Suppressor macrophage treated with lipopolysaccharide for 1 hour (primary cell): Measurements from ENCODE around the gene STK32C.

Experiments
- DNase-seq, 3 donors: peaks; one replicate each; pipeline ENCODE4 v3.0.0-alpha.2; 2020 to 2022

Gene STK32C

DNA sequence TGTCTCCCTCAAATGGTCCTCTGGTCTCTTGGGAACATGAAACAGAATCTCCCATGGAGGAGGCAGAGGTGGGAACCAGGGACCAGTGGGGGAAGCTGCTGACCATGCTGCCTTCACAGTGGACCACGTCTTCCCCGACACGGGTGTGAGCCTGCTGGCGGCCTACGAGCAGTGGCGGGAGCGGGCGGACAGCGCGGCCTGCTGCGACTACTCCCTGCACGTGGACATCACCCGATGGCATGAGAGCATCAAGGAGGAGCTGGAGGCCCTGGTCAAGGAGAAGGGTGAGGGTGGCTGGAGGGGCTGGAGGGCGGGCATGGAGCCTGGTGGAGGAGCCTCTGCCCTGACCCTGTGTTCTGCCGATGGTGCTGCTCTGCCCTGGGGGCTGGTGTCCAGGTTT, 113.0 kb downstream of the STK32C start:
- DNase-seq, result no peak

DNA sequence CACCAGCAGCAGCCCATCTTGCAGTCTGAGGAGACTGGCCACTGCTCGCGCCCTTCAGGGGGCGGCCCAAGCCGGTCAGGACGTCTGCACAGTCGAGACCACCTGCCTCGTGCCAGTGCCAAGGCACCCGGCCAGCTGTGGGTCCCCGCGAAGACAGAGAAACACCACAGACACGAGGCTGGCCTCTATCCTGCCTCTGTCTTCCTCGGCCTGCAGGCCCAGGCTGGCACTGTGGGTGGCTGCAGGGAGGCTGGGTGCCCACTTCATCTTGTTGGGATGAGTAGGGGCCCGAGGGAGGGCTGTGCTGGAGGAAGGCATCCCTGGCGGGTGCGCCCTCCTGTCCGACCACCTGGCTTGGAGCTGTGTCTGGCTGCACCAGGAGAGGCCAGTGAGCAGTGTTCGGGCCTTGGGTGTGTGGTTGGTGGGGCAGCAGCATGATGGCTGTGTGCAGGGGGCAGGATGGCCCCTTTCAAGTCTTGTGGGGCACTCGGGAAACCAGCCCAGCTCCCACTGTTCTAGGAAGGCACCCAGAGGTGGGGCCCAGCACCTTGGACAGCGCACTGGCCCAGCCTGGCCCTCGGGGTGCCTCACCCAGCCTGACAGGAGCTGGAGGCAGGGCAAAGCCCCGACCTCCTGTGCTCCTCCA, 113.7 kb downstream of the STK32C start:
- peak in 2 of 3 donors; percentile 34 to 63 for DNase-seq

DNA sequence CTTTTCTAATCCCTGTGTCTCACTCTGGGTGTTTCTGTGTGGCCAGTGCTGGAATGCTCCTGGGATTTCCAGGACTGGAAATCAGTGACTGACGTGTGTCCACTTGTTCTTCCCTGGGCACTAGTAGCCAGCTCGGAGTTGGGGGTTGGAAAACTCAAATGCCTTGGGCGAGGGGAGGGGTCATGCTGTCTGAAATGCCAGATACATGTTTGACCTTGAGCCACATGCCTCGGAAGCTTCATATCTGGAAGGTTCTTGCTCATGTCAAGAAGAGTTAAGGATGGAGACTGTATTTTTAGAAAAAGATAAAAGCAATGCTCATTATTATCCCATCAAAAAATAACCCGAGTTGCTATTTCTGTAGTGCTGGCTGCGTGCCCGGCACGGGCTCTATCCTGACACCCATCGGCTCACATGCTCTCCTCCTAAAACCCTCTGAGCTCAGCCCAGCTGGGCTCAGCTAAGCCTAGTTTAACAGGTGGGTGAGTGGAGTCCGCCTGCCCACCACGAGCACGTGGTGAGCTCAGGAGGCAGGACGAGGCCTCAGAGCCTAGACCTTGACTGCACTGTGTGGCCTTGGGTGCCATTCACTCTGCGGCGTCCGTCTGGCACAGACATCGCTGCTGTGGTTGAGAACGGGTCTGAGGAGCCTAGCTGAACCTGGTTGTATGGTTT, 114.6 kb downstream of the STK32C start:
- DNase-seq, result no peak

DNA sequence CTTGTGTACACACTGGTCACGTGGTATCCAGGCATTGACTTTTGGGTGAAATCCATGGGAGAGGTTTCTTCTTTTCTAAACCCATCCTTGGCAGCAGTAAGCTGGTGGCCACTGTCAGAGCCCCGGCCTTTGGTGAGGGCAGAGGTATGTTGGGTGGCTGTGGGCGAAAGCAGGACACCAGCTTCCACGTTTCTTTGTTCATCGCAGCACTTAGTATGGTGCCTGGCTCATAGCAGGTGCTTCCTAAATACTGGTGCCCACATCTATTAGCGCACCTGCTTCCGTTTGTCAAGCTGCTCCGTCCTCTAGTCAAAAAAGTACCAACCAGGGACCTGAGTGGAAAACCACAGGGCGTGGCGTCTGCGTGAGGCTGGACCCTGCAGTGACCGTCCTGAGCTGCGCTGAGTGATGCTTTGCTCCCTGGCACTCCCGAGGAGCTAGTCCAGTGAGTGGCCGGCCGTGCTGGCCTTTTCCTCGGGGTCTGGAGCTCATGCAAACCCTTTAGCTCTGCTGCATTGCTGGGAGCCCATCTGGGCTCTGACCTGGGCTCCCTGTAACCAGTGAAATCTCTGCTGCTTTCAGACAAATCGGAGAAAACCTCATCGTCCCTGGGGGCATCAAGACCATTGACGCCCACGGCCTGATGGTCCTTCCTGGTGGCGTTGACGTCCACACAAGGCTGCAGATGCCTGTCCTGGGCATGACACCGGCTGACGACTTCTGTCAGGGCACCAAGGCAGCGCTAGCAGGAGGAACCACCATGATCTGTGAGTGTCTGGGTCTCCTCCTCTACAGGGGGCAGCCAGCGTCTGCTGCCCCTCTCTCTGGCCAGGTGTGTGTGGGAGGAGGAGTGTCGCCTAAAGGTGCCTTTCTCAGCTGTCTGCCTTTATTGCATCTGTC, 115.4 kb downstream of the STK32C start:
- DNase-seq, result no peak

DNA sequence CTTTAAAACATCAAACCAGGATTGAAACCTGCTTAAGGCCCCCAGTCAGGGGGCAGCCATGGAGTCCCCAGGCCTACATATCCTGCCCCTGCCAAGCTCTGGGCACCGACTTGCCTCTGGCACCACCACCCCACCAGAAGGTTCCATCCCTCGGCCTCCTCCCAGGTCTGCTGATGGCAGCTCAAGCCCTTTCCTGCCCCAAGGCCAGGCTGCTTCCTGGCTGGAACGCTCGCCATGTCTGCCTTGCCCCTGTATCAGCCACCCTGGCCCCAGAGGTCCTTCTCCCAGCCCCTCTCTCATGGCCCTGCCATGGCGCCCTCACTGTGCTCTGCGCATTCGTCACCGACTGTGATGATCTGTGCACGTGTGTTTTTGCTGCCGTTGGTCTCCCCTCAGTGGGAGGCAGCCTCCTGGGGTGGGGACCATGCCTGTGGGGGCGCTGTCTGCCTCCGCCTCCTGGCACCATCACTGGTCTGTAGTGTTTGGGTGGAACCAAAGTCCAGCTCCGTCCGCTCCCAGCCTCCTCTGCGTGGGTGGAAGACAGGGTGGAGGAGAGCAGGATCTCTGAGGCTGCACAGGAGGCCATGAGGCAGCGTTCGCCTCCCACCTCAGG, 117.8 kb downstream of the STK32C start:
- DNase-seq, result no peak

DNA sequence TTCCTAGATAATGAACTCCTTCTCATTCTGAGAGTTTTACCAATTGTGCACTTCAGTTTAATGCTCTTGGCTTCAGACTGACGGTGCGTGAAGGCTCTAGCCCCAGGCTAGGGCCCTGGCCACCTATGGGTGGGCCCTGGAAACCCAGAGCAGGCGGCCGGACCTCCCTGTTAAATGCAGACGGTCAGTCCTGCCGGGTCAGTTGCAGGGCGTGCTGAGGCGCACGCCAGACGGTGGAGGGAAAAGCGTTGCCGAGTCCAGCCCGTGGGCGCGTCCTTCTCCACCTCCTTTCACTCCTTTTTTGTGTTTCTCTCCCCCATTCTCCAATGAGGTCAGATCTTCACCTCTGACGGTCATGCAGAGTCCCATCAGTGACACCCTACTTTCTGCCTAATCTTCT, 118.7 kb downstream of the STK32C start:
- no peak for DNase-seq

DNA sequence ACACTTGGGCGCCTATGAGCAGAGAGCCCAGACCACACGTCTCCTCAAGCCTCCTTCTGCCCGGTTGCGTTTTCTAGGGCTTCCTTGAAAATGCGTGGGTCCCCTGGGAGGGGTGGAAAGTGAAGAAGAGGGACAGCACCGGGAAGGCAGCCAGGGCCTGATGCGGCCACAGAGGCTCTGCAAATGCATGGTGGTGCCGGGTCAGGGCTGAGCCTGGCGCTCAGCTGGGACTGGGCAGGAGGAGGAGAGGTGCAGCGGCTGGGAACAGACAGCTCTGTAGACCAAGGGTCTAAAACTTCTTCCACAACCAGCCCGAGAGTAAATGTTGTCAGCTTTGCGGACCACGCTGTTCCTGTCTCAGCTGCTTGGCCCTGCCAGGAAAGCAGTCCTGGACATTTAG, 119.4 kb downstream of the STK32C start:
- no peak for DNase-seq

DNA sequence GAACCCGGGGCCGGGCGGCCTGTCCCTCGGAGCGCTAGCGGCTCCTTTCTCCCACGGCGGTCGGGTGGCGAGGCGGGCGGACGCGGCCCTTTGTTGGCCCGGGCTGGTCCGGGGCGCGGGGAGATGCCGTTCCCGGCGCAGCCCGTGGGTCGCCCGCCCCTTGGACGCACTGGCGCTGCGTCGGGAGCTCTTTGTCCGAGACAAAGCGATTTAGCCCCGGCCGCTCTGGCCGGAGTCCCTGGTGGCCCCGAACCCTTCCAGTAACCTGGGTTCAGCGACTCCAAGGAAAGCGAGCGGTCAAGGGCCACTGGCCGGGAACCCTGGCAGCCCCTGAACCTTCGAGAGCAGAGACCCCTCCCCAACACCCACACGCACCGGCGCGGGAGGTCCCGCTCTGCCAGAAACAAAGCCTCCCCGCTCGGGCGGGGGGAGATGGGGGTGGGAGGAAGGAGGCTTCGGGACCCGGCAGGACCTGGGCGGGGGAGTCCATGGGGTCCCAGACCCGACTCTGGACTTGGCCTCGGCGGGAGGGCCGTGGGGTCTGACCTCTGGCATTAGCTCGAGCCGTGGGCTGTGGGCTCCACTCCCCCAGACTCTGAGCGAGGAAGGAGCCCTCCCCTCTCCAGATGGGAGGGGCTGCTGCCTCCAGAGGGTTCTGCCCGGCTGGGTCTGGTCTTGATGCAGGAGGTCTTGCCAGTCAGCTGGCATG, 120.2 kb downstream of the STK32C start:
- DNase-seq, result peak; percentile 11 to 47 (median 18)

DNA sequence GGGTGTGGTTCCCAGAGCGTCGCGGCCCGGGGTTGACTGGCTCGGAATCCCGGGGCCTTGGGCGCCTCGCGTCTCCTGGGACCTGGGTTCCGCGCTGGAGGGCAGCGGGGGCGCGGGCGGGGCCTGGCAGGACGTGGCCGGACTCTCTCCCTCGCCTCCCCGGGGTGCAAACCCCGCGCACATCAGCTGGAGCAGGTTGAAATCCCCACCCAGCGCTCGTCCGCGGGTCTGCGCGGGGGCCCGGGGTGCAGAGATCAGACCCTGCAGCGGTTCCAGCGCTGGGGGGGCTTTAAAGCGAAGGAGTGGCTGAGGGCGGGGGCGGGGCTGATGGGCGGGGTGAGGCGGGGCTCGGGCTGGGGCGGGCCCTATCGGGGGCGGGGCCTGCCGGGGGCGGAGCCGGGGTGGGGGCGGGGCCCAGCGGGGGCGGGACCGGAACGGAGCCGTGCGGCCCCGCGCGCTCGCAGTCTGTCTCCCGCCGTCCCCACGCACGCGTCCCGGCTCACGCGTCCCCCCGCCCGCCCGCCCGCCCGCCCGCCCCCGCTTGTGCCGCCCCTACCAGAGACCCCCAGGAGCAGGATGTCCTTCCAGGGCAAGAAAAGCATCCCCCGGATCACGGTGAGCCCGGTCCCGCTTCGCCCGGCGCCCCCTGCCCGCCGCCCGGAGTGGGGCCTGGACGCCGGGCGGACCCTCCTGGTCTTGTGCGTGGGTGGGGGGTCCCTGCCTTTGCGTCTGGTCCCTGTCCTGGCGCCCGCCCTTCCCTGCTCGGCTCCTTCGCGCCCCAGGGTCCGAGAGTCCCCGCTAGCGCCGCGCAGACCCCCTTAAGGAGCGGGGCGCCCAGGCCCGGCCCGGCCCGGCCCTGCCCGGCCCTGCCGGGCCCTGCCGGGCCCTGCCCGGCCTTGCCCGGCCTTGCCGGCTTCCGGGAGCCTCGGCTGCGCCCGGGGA, 121.0 kb downstream of the STK32C start, which contains the start of gene DPYSL4:
Gene DPYSL4, plus strand, starts transcription at position 461 of the 942 bp plus-strand sequence. Its CDS starts 116 bp downstream, at position 577.
- DNase-seq, result peak in 2 of 3 donors; percentile 56 to 69

DNA sequence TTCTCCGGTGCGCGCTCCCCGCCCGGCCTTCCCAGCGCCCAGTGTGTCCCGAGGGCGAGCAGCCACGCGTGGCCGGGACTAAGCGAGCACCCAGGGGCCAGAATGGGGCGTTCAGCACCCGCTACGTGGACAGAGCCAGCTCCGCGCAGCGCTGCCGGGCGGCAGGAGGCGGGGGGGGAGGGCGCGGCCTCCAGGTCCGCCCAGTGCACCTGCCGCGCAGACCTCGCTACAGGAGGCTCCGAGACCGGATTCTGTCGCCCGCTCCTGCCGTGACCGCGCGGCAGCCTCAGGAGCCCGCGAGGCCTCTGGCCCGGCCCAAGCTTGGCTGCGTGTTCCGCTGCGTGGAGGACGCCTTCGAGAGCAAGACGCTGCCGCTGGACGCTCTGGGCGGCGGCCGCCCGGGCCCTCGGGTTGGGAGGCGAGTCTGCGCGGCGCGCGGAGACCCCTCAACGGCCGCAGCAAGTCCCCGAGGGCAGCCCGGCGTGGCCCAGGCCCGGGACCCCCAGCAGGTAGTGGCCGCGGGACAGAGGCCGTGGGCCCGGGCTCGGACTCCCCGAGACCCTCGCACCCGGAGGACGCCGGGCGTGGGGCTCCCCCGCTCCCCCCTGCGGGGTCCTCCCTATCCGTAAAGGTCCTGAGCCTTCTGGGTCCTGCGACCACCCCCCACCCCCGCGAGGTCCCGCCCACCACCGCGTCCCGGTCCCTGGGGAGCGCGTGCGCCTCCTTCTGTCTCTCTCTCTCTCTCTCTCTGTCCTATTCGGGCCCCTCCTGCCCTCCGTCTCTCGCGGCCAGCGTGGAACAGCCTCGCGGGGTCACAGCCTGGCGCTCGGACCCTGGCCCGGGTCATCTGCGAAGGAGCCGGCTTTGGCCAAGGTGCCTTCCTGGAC, 121.9 kb downstream of the STK32C start:
- DNase-seq, result peak; percentile 30 to 73 (median 54)

DNA sequence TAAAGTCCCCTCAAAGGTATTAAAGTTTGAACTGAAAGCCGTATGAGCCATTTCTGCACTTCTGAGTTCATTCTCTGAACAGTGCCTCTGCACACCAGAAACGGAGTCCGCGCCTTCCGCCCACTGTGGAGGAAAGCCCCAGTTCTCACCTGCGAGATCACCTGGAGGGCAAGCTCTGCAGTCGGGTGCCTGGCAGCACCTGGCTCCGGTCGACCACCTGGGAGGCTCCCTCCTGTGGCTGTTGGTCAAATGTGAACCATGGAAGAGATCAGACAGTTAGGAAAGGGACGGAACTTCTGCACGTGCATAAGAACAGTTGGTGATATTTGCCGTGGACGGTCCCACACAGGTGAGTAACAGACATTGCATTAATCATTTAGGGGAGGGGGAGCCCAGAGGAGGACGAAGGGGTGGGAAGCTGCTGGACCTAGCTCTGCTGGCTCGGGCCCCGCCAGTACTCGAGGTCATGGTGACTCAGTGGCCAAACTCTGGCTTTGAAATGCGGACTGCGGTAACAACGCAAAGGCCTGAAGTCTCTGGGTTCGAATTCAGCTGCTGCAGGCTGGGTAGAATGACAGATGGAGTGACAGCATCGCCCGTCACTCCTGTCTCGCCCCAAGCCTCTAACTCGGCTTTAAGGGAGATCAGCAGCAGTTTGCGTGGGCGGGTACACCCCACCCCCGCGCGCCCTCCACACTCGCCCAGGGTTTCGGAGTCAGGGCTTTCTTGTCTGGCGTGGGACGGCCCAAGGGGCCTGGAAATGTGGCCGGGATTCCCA, 122.7 kb downstream of the STK32C start:
- peak in 1 of 3 donors; percentile 1 for DNase-seq

DNA sequence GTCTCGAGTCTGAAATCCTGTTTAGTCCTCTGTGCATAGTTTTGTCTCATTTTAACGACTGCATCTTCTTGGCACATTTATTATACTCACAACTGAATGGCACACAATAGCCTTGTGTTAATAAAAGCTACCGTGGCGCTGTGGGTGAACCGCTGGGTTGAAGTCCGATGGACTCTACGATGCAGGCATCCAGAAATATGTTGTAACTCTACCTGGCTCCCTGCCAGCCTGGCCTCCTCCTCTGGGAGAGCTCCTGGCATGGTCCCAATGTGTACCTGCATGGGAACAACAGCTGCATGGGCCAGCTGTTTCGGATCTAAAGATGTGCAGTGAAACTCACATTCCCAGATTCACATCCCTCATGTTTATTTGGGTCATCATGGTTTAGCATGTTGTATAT, 124.7 kb downstream of the STK32C start:
- DNase-seq, result no peak

DNA sequence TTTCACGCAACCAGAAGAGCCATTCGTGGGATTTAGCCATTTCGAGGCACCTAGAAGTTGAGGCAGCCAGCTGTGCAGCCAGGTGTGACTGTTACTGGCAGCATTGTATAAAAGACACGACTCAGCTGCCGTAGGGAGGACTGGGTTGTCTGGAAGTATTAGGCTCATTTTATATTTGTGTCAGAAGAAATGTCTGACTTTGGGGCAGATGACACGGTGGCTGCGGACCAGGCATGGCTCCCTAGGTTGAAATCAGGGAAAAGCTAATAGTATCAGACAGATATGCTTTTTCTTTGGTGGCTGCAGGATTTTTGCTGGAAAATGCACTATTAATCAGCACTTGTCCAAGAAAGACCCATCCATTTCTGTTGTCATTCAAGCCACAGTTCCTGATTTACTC, 125.2 kb downstream of the STK32C start:
- no peak for DNase-seq

DNA sequence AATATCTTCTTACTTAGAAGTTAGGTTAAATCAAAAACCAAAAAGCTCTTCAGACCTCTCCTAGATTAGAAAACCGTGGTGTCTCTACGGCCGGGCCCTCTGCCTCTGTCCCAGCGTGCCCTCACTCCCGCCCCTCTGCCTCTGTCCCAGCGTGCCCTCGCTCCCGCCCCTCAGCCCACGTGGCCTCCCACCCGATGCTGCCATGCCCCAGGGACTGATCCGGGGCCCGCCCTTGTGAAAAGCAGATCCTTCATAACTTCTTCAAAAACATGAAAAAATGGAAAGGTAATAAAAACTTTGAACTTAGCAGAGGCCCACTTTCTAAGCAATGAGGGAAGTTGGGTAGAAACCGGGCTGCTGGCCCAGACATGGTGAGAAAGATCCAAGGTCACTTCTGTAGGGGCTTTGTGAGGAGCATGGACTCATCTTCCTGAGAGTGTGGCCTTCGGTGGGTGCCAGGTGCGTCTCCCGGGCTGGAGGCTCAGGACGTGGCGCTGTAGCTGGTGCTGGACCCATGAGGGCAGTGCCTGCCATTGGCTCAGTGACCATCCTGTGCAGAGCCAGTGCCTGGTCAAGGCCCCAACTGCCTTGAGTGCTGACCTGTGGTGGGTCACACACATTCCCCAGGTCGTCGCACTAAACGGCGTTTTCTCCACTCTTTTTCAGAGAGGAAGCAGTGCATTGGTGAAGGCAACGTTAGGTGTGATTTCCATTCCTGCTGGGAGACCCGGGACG, 125.9 kb downstream of the STK32C start:
- DNase-seq, result no peak

DNA sequence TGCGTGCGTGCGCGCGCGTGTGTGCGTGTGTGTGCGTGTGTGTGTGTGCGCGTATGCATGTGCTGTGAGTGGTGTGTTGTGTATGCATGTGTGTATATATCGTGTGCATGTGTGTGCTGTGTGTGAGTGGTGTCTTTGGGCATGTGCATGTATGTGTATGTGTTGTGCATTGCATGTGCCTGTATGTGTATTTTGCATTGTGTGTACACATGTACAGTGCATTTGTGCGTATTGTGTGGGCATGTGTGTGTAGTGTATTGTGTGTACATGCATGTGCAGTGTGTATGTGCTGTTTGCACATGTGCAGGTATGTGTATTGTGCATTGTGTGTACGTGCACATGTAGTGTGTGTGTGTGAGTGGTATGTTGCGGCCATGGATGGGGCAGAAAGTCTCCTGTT, 127.0 kb downstream of the STK32C start:
- DNase-seq, result no peak

DNA sequence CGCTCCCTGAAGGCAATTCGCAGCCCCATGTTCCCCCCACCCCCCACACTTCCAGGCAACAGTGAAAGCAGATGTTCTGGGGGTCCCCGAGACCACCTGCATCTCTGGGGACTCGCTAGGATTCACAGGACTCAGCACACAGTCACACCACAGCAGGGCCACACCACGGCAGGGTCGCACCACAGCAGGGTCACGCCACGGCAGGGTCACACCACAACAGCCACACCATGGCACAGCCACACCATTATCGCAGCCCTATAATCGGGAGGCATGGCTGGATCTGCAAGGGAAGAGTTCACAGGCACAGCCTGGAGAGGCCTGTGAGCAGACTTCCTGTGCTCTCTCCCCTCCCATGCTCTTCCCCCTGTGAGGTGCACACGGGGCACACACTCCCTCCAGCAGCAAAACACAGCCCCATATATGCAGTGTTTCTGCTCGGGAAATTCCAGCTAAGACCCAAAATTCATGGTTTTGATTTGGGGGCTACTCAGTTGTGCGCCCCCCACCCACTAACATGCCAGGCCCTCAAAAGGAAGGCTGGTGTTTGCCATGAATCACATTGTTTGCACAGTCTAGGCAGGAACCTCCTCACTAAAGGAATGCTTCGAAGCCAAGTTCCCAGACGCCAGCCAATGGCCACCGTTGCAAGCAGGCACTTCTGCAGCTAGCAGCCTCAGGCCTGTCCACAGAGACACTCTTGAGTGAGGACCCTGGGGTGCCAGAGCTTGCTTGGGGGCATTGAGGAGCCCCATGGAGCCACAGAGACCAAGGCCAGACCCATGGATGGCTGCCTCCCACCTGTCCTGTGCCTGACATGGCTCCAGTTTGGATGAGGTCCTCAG, 128.0 kb downstream of the STK32C start:
- DNase-seq, result no peak

DNA sequence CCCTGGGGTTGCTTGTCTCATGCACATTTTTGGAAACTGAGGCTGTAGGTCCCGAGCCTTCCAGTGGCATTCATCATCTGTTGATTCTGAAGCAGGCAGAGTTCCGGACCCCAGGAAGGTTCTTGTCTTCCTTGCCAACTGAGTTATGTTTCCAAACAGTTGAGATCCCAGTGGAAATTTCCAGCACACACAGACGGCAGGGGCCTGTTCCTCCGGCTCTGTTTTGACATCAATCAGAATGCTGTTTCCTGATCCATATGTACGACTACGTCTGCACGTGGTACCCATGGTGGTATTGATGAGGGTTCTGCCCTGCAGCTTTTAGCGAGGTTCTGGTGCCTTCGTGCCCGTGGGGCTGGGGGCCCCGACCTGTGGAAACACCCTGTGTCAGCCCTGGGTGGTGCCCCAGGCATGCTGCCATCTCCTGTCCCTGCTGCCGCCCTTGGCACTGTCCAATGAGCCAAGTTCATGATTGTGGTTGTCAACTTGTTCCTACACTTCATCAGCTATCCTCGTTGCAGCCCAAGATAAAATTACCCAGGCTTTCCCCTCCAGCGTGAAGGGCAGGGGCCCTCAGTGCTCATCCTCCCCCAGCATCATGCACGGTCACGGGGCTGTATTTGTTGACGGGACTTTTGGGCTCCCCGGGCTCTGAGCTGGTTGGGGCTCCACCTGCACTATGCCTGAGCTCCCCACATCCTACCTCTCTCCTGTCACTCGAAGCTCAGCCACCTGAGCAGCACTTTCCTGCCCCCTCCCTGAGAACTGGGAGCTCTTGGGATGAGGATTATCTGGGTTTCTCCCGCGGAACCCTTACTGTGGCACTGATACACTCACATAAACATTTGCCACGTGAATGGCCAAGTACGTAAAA, 128.8 kb downstream of the STK32C start:
- no peak for DNase-seq
